ENCODE results near the gene ZNF556.

GRCh38 chr19:2900296-2901252 lies 33.4 kb downstream of the ZNF556 start, which contains the start of gene ZNF57:
- TF ChIP-seq CTCF (IDR thresholded peaks at IDR 0.05) = no peak
- peak; percentile 94 for TF ChIP-seq POLR2A (IDR thresholded peaks at IDR 0.05)

Data from transverse colon (tissue), 3 donors.